HL-60 (cell line): ENCODE measurements around the gene IKBKE.

Experiments used
- GABPA ChIP-seq: IDR thresholded peaks from 2 replicates; pipeline ENCODE4 v1.6.1; 2012; ENCODE audit warnings: low read depth
- POLR2AphosphoS5 ChIP-seq: IDR thresholded peaks from 2 replicates; pipeline ENCODE4 v1.6.1; 2012; ENCODE audit warnings: low read depth
- TF ChIP-seq, protein P1 (sequence below): IDR thresholded peaks from one replicate; pipeline ENCODE4 v1.5.1; 2011; ENCODE audit warnings: low read length, control low read depth, inconsistent platforms; ENCODE audit not compliant: insufficient read depth

- TF ChIP-seq GABPA (no peak), POLR2AphosphoS5 (no peak)
- TF ChIP-seq, protein P1, sequence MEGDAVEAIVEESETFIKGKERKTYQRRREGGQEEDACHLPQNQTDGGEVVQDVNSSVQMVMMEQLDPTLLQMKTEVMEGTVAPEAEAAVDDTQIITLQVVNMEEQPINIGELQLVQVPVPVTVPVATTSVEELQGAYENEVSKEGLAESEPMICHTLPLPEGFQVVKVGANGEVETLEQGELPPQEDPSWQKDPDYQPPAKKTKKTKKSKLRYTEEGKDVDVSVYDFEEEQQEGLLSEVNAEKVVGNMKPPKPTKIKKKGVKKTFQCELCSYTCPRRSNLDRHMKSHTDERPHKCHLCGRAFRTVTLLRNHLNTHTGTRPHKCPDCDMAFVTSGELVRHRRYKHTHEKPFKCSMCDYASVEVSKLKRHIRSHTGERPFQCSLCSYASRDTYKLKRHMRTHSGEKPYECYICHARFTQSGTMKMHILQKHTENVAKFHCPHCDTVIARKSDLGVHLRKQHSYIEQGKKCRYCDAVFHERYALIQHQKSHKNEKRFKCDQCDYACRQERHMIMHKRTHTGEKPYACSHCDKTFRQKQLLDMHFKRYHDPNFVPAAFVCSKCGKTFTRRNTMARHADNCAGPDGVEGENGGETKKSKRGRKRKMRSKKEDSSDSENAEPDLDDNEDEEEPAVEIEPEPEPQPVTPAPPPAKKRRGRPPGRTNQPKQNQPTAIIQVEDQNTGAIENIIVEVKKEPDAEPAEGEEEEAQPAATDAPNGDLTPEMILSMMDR: no peak
These were observed 20.6 kb downstream of the IKBKE start for GRCh38 chr1:206490771-206491405.
